Astrocyte (in vitro differentiated cells and primary cell): Measurements from ENCODE around the gene DCST1. TPM values are rescaled to one million over a fixed set of nuclear protein-coding genes. Genes with fewer than 3 reads are reported as not detected.

Experiments
- DNase-seq: peaks from one replicate; pipeline ENCODE4 v3.0.0-alpha.2; 2010; ENCODE audit warnings: low read depth
- FAIRE-seq: peaks from 2 replicates; lab custom pipeline; 2011; peaks lifted over from hg19 to GRCh38; lab: Jason Lieb, UNC
- H2AFZ ChIP-seq: 2 replicates; pipeline ENCODE4 v1.6.0; 2012; ENCODE audit warnings: low read depth, low read length, inconsistent platforms
- H3K27ac ChIP-seq: 2 replicates; pipeline ENCODE4 v1.5.1; 2011; ENCODE audit warnings: low read depth, low read length, inconsistent platforms
- H3K27me3 ChIP-seq: 2 replicates; pipeline ENCODE4 v1.6.0; 2011; ENCODE audit warnings: low read length, inconsistent platforms; ENCODE audit not compliant: insufficient read depth
- H3K36me3 ChIP-seq: 2 replicates; pipeline ENCODE4 v1.5.1; 2011; ENCODE audit warnings: low read length, inconsistent platforms; ENCODE audit not compliant: insufficient read depth
- H3K4me1 ChIP-seq: 2 replicates; pipeline ENCODE4 v1.5.1; 2011; ENCODE audit warnings: low read length, inconsistent platforms; ENCODE audit not compliant: insufficient read depth
- H3K4me2 ChIP-seq: 2 replicates; pipeline ENCODE4 v1.6.0; 2012; ENCODE audit warnings: low read length, inconsistent platforms
- H3K4me3 ChIP-seq: 2 replicates; pipeline ENCODE4 v1.5.1; 2011; ENCODE audit warnings: low read depth, mild to moderate bottlenecking, low read length, inconsistent platforms; ENCODE audit not compliant: insufficient read depth
- H3K79me2 ChIP-seq: 2 replicates; pipeline ENCODE4 v1.6.0; 2012; ENCODE audit warnings: mild to moderate bottlenecking, low read length, inconsistent platforms; ENCODE audit not compliant: insufficient read depth
- H3K9ac ChIP-seq: 2 replicates; pipeline ENCODE4 v1.6.0; 2012; ENCODE audit warnings: mild to moderate bottlenecking, low read length, inconsistent platforms
- H3K9me3 ChIP-seq: 2 replicates; pipeline ENCODE4 v1.5.1; 2012; ENCODE audit warnings: low read depth, mild to moderate bottlenecking, low read length, inconsistent platforms; ENCODE audit not compliant: insufficient read depth
- H4K20me1 ChIP-seq: 2 replicates; pipeline ENCODE4 v1.6.0; 2012; ENCODE audit warnings: low read length, inconsistent platforms; ENCODE audit not compliant: insufficient read depth
- H3K27ac Mint-ChIP-seq: one replicate; pipeline ENCODE4 v1.8.0; 2021; ENCODE audit warnings: mild to moderate bottlenecking, mixed read lengths; ENCODE audit not compliant: unreplicated experiment
- H3K27me3 Mint-ChIP-seq: one replicate; pipeline ENCODE4 v1.8.0; 2021; ENCODE audit warnings: low read depth, mixed read lengths; ENCODE audit not compliant: unreplicated experiment
- H3K36me3 Mint-ChIP-seq: one replicate; pipeline ENCODE4 v1.8.0; 2021; ENCODE audit warnings: low read depth, mixed read lengths; ENCODE audit not compliant: unreplicated experiment
- H3K4me1 Mint-ChIP-seq: one replicate; pipeline ENCODE4 v1.8.0; 2021; ENCODE audit warnings: low read depth, mixed read lengths; ENCODE audit not compliant: unreplicated experiment
- H3K4me3 Mint-ChIP-seq: one replicate; pipeline ENCODE4 v1.8.0; 2021; ENCODE audit warnings: mild to moderate bottlenecking, moderate library complexity, mixed read lengths; ENCODE audit not compliant: unreplicated experiment
- H3K9me3 Mint-ChIP-seq: one replicate; pipeline ENCODE4 v1.8.0; 2021; ENCODE audit warnings: mild to moderate bottlenecking, mixed read lengths; ENCODE audit not compliant: unreplicated experiment
- EZH2 ChIP-seq: IDR thresholded peaks from 2 replicates; pipeline ENCODE4 v1.6.1; 2012; ENCODE audit warnings: mild to moderate bottlenecking, low read length, inconsistent platforms; ENCODE audit not compliant: insufficient read depth
- total RNA-seq: library from RNA; stranded (reverse); gene quantifications from 2 replicates; pipeline ENCODE4 v1.2.1, GENCODE V29; 2021
- TF ChIP-seq, protein P1 (sequence below): IDR thresholded peaks from 2 replicates; pipeline ENCODE4 v1.5.1; 2011; ENCODE audit warnings: low read depth, mild to moderate bottlenecking, inconsistent platforms, low read length, moderate library complexity; ENCODE audit not compliant: insufficient read depth

DCST1 gene
- total RNA-seq, 1 donor from 2014 or later = not detected

DNA sequence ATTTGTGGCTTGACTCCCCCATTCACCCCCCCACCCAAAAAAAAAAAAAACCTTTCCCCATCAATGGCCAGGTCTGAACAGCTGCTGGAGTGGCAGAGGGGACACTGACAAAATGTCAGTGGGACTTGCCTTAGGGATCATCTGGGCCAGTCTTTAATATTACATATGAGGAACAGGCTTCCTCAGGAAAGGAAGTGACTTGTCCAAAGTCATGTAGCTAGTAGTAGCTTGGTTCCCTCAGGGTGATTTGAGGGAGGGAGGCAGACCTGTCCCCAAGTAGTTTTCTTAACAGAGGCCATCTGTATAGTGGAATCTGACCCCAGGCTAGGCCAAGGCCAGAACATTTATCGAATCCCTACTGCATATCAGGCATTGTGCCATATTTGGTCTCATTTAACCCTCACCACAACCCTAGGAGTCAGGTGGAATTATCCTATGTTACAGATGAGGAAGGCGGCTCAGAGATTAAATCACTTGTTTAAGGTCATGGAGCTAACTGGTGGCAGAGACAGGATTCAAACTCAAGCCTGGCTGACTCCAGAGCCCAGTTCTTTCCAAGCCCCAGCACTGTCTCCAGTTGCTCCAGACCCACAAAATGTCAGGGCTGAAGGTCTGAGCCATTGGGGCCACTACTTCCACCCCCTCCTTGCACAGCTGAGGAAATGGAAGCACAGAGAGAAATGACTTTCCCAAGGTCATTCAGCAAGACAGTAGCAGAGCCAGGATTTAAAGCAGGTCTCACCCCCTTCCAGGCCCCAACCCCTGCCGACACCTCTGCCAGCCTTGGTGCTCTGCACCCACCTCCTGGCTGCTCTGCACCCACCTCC lies 20.6 kb upstream of the DCST1 start:
- Mint-ChIP-seq H3K9me3 (no peaks in the 10 kb centered on the region), H3K27ac (peak overlapping the region; percentile 23), H3K36me3 (peaks cover 9% of the 10 kb centered on the region), H3K4me3 (no peak overlapping the region), H3K4me1 (peaks cover 10% of the 10 kb centered on the region), H3K27me3 (no peaks in the 10 kb centered on the region)
- Histone ChIP-seq H3K79me2 (peaks cover 11% of the 10 kb centered on the region), H3K4me3 (no peak overlapping the region), H3K36me3 (no peaks in the 10 kb centered on the region), H3K9me3 (no peaks in the 10 kb centered on the region), H3K4me2 (no peak overlapping the region), H3K4me1 (peaks cover 5% of the 10 kb centered on the region), H3K27ac (no peak overlapping the region), H4K20me1 (peaks cover 46% of the 10 kb centered on the region), H3K27me3 (no peaks in the 10 kb centered on the region), H2AFZ (no peak overlapping the region), H3K9ac (no peak overlapping the region)
- DNase-seq (no peak), FAIRE-seq (no peak)
- no peak for TF ChIP-seq EZH2
- TF ChIP-seq, protein P1, sequence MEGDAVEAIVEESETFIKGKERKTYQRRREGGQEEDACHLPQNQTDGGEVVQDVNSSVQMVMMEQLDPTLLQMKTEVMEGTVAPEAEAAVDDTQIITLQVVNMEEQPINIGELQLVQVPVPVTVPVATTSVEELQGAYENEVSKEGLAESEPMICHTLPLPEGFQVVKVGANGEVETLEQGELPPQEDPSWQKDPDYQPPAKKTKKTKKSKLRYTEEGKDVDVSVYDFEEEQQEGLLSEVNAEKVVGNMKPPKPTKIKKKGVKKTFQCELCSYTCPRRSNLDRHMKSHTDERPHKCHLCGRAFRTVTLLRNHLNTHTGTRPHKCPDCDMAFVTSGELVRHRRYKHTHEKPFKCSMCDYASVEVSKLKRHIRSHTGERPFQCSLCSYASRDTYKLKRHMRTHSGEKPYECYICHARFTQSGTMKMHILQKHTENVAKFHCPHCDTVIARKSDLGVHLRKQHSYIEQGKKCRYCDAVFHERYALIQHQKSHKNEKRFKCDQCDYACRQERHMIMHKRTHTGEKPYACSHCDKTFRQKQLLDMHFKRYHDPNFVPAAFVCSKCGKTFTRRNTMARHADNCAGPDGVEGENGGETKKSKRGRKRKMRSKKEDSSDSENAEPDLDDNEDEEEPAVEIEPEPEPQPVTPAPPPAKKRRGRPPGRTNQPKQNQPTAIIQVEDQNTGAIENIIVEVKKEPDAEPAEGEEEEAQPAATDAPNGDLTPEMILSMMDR = no peak

DNA sequence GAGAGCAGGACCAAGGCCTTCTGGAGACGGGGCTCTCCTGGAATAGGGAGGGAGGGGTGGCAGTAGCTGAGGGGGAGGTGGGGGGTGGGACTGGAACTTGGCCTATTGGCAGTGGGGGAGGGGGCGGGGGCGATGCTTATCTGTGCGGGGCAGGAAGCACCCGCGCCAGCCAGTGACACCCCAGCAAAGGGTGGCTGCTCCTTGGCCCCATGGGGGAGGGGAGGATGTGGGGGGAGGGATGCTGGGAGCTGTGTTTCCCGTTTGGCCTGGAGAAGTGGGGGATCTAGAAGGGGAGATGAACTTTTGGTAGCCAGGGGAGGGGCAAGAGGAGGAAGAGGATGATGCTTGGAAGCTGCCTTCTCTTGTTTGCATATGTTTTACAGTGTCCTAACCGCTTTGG lies 20.0 kb upstream of the DCST1 start:
- no peak for DNase-seq
- Mint-ChIP-seq H3K27me3 (no peaks in the 10 kb centered on the region), H3K4me3 (no peak overlapping the region), H3K4me1 (peaks cover 14% of the 10 kb centered on the region), H3K9me3 (no peaks in the 10 kb centered on the region), H3K27ac (no peak overlapping the region), H3K36me3 (peaks cover 9% of the 10 kb centered on the region)
- H3K79me2 ChIP-seq = peaks cover 5% of the 10 kb centered on the region
- no peak for TF ChIP-seq EZH2
- TF ChIP-seq, protein P1 = no peak
- H3K4me3 ChIP-seq = no peak overlapping the region
- no peak overlapping the region for H3K4me2 ChIP-seq
- H3K27me3 ChIP-seq = no peaks in the 10 kb centered on the region
- no peak overlapping the region for H3K27ac ChIP-seq
- no peak overlapping the region for H3K9ac ChIP-seq
- peaks cover 43% of the 10 kb centered on the region for H4K20me1 ChIP-seq
- no peak for FAIRE-seq
- H3K4me1 ChIP-seq = peaks cover 5% of the 10 kb centered on the region
- no peaks in the 10 kb centered on the region for H3K9me3 ChIP-seq
- H3K36me3 ChIP-seq = no peaks in the 10 kb centered on the region
- H2AFZ ChIP-seq = no peak overlapping the region
